B cell (primary cell): Measurements from ENCODE around the gene MPPED2.

ENCODE experiments used
- CTCF ChIP-seq: fragments of 200-600 bp; IDR thresholded peaks from one replicate; pipeline ENCODE4 v1.8.0; 2022; ENCODE audit warnings: antibody characterized with exemption, mild to moderate bottlenecking
- EZH2 ChIP-seq: IDR thresholded peaks from 2 replicates; pipeline ENCODE4 v1.6.1; 2012; ENCODE audit warnings: borderline replicate concordance, low read depth, mild to moderate bottlenecking, moderate library complexity, low read length; ENCODE audit not compliant: insufficient read depth, poor library complexity, severe bottlenecking

- TF ChIP-seq CTCF (no peak), EZH2 (no peak)
Measured at GRCh38 chr11:30393012-30393411, 193.1 kb downstream of the MPPED2 start.
